AG09309 (cell line): ENCODE measurements around the gene WDR82.

Source experiments
- DNase-seq: peaks from one replicate; pipeline ENCODE4 v3.0.0-alpha.2; 2010; ENCODE audit warnings: low read depth
- H3K4me3 ChIP-seq: 2 replicates; pipeline ENCODE4 v1.5.1; 2011; ENCODE audit warnings: mild to moderate bottlenecking, low read depth, low read length, moderate library complexity; ENCODE audit not compliant: control insufficient read depth
- TF ChIP-seq, protein P1 (sequence below): IDR thresholded peaks from 2 replicates; pipeline ENCODE4 v1.5.1; 2011; ENCODE audit warnings: mild to moderate bottlenecking, low read depth, low read length, inconsistent platforms; ENCODE audit not compliant: insufficient read depth, control insufficient read depth; ENCODE audit errors: missing control alignments

WDR82 gene

DNA sequence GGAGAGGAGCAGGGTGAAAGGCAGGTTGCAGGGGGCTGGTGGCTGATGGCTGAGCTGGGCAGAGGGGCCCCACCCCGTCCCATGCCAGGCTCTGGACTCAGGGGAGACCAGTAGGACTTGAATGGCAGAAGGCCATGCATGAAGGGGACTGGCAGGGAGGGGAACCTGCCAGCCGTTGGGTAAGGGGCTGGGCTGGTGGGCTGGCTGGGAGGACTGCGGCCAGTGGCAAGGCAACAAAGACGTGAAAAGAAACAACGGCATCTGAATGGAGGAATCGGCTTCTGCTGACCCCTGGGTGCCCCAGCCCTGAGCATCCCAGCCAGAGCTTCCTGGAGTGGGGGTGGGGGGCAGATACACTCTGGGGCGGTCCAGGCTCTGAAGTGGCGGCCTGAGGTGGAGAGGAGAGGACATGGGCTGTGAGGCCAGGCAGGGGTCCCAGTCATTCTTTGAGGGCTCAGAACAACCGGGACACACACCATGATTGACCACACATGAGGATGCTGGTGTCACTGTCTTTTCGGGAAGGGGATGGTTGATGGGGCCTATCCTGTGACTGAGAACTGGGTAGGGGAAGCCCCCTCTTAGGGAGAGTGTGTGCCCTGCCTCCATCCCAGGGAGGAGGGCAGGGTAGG, 20.9 kb upstream of the WDR82 start:
- TF ChIP-seq, protein P1, sequence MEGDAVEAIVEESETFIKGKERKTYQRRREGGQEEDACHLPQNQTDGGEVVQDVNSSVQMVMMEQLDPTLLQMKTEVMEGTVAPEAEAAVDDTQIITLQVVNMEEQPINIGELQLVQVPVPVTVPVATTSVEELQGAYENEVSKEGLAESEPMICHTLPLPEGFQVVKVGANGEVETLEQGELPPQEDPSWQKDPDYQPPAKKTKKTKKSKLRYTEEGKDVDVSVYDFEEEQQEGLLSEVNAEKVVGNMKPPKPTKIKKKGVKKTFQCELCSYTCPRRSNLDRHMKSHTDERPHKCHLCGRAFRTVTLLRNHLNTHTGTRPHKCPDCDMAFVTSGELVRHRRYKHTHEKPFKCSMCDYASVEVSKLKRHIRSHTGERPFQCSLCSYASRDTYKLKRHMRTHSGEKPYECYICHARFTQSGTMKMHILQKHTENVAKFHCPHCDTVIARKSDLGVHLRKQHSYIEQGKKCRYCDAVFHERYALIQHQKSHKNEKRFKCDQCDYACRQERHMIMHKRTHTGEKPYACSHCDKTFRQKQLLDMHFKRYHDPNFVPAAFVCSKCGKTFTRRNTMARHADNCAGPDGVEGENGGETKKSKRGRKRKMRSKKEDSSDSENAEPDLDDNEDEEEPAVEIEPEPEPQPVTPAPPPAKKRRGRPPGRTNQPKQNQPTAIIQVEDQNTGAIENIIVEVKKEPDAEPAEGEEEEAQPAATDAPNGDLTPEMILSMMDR, result no peak
- DNase-seq, result no peak
- no peak overlapping the region for H3K4me3 ChIP-seq

DNA sequence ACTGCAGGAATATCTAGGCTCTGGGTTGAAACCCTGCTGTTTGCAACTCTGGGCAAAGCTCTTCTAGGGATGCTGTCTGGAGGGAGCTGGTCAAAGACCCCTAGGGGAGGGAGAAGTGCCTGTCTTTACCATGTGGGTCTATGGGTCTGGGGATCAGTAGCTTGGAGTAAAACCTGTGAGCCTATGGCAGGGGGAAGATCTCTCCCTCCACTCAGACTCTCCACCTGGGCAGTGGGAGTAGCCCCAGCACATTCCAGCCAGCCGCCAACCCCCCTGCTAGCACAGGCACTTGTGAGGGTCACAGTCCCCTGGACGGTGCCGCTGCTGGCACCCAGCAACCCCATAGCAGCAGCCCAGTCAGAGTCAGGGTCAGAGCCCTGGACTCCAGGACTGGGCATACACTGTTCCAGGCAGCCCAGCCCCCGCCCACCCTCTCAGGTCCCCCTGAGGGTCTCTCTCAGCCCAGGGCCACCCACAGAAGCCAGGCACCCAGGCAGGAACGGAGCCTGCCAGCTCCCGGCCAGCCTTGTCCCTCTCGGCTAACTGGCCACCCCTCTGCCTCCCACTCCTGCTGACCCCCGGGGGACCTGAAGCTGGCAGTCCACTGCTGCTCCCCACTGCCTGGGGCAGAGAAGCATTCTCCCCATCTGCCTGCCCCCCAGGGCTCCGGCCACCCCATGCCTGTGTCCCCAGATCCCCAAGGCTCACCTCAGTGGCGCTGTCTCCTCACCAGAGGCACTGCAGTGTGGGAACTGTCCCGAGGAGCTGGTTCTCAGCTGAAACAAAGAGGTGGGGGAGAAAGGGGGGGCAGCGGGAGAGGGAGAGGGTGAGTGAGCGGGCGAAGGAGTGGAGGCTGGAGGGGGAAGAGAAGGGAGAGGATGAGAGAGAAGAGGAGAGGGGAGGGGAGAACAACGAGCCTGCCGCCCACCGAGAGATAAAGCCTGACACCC, 20.0 kb upstream of the WDR82 start:
- TF ChIP-seq, protein P1, result no peak
- H3K4me3 ChIP-seq, result no peak overlapping the region
- no peak for DNase-seq

DNA sequence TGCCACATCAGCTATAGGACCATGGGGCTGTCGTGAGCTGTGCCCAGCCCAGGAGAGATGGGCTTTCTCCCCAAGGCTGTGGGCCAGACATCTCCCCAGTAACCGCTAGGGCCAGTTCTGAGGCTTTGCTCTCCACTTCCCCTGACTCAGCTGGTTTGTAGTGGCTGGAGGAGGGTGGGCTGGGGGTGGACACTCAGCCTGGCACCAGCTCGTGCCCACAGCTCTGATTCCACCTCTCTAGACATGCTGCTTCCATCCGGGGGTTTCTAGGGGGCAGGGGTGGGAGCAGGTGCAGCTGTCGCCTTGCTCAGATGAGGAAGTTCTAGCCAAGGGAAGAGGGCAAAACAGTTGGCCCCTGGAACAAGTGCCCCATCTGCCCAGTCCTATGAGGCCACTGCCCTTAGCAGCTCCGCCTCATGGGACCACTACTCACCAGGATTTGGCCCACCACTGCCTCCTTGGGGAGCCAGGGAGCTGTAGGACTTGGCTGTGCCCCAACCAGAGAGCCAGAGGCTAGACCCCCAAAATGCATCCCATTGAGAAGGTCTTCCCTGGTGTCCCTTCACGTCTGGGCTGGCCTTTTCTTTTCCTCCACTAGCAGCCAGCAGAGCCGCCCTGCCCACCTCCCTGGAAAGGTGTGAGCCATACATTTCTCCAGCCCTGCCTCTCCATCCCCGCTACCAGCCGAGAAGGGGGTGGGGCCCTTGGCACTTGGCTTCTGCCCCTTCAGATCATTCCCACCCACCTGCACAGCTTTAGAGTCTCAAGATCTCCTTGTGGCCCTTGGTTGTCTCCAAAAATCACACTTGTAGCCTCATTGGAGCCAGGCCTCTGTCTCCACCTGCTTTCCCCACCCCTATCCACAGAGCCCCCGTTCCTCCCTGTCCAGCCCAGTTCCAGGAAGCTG, 19.0 kb upstream of the WDR82 start:
- no peak for DNase-seq
- TF ChIP-seq, protein P1, result no peak
- H3K4me3 ChIP-seq, result no peak overlapping the region

DNA sequence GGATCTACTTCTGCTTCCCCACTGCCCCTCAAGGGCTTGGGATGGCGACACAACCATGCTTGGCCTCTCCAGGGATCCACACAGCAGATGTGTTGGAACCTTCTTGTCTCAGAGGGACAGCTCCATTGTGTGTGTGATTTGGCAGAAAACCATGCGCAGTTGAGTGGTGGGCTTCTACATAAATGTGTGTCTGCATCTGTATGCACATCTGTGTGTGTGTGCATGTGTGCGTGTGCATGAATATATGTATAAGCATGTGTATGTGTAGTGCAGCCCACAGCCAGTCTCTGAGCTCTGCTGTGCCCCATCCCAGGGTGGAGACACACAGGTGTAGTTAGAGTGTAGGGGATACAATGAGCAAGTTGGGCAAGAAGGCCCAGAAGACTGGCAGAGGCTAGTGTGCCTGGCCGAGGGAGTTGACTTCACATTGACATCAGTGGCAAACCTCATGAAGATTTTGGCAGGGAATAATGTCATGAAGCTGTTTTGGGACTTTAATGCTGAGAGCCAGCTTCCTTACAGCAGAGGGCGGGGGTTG, 17.3 kb upstream of the WDR82 start:
- no peak overlapping the region for H3K4me3 ChIP-seq
- TF ChIP-seq, protein P1, result no peak
- no peak for DNase-seq

DNA sequence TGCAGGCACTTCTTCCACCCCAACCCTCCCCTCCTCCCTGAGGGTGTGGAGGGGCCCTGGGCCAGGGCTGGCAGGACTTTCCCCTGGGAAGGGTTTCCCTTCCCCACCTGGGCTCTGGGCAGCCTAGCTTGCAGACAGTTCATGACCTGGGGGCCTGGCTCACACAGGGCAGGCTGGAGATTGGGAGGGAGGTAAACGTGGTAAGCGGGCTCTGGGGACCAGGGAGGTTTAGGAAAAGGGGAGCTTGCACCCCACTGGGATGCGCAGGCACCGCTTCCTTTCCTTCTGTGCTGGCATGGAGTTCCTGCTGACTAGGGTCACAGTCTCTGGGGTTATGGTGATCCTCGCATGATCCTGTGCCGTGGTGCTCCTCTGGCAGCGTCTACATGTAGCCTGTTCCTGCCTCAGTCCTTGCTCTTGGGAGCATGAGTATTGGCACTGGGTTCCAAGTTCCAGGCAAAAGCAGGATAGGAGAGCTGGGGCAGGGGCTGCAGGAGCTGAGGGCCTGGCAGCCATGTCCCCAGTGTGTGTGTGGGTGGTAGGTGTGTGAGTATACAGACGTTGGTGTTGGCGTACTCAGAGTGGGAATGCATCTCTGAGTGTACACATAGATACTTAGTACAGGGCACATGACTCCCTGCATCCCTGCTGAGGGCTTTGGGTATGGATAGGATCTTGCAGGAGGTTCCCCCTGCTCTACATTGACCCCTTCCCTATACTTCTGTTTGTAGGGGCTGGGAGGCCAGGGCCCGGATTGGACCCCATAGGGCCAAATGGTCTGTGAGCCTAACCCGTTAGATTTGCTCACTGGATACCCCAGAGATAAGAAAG, 16.1 kb upstream of the WDR82 start:
- H3K4me3 ChIP-seq, result no peak overlapping the region
- DNase-seq, result no peak
- TF ChIP-seq, protein P1, result no peak
